ENCODE results near the gene THAP2.

The THAP2 gene

GRCh38 chr12:71703206-71703605, 39.1 kb downstream of the THAP2 start:
- DNase-seq (ENCODE audit: low read depth) = no peak

DNA sequence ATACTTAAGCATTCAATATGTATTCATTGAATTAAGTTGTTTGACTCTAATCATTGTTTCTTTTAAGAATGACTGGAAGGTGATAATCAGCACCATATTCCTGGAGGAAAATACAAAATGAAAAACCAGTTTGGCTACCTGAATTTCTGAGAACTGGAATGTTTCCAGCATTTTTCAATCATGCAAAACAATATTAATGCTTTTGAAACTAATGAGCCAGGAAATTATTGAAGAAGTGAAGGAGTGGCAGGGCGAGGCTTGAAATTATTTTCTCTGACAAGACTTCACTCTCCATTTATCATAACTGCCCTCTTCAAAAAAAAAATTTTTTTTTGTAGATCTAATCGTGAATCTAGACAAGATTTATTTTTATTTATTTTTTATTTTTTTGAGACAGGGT, 40.8 kb downstream of the THAP2 start:
- DNase-seq (ENCODE audit: low read depth) = no peak

DNA sequence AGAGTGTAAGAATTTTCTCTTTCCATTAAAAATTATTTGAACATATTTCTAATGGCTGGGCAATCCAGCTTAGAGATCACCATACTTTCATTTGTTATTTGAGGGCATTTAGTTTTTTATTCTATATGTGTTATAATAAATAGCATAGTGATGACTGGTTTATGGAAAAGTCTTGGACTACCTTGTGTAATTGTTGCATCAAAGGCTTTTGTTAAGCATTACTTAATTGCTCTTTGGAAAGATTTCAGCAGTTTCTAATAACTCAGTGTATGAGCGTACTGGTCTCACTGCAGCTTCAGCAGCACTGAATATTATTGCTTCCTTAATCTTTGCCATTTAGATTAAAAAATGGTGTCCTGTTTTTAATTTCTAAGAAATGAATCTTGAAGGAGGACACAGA, 44.6 kb downstream of the THAP2 start:
- no peak for DNase-seq (ENCODE audit: low read depth)

- DNase-seq (ENCODE audit: low read depth) = peak; percentile 72
Observed at GRCh38 chr12:71710276-71711125, 46.4 kb downstream of the THAP2 start.

DNA sequence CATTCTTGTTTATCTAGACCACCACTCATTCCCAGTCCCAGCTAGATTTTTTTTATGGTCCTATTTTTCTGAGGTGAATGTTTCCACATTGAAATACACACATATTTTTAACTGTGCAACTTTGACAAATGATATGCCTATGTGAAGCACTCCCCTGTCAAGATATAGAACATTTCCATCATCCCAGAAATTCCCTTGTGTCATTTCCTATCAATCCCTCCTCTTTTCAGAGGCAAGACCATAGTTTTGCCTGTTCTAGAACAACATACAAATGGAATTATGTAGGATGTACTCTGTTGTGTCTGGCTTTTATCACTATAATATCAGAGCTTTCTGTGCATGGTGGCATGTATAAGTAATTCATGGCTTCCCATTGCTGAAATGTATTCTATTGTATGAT, 54.5 kb downstream of the THAP2 start:
- no peak for DNase-seq (ENCODE audit: low read depth)

DNA sequence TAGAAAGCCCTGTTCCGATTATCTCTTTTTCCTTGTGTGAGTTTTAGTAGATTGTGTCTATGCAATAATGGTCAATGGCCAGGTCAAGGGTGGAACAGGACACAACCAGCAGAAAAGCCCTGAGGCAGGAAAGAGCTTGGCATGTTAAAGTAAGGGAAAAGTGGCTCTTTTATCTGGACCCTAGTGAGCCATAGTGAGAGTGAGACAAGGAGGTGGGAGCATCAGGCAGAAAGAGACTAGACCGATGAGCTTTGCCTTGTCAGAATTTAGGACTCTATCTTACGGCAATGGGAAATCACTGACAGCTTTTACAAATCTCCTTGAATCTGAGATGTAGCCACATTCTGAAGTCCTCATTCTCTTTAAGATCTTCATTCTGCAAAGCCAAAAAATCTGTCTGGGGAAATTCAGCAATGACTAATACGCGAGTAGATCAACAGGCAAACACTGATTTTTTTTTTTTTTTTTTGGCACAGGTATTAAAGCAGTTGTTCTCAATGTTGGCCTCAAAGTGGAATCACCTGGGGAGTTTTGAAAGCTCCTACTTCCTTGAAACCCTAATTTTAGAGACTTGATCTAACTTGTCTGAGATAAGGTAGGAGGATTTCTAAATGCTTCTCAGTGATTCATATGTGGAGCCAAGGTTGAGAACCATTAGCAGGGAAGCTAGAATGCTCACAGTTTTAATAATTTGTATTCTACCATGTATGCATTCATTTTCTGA, 55.7 kb downstream of the THAP2 start:
- DNase-seq (ENCODE audit: low read depth) = no peak

DNA sequence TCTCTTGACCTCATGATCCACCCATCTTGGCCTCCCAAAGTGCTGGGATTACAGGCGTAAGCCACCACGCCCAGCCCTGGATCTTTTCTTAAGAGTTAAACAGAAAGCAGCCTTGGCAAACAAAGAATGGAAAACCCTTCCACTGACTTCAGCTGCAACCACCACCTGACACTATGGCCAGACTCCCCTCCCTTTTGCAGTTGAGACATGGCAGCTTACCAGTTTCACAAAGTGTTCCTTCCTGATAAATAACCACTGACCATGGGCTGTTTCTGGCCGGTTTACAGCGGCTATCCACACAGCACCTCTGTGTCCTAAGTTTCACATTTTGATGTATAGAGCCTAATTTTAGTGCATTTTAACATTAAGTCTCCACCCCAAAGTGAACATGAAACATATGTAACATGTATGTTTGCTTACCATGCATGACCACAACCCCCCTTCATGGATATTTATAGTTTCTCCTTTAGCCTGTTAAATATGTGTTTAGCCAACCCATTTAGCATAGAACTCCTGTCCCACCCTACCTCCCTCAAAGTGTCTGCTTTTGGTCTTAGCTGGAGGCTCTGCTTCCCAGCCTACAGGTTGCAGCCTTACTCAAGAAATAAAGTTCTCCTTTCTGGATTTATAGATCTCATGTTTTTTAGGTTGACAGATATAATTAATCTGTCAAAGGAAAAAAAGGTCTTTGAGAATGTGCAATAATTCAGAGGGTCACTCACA, 57.8 kb downstream of the THAP2 start:
- no peak for DNase-seq (ENCODE audit: low read depth)

DNA sequence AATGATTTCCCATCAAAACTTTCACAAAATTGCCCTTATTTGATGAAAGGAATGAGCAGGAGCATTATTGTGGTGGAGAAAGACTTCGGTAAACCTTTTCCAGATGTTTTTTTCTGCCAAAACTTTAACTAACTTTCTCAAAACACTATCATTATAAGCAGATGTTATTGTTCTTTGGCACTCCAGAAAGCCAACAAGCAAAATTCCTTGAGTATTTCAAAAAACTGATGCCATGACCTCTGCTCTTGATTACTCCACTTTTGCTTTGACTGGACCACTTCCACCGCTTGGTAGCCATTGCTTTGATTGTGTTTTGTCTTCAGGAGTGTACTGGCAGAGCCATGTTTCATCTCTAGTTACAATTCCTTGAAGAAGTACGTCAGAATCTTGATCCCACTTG, 60.9 kb downstream of the THAP2 start:
- DNase-seq (ENCODE audit: low read depth) = no peak

DNA sequence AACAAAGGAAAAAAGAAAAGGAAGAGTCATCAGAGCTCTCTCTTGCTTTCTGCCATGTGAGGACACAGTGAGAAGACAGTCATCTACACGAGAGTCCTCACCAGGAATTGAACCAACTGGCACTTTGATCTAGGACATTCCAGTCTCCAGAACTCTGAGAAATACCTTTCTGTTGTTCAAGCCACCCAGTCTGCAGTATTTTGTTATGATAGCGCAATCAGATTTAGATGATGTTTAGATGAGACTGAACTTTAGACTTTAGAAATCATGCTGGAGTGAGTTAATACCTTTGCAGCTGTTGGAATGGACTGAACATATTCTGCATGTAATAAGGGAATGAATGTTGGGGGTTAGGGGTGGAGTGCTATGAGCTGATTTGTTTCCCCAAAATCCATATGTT, 62.4 kb downstream of the THAP2 start:
- DNase-seq (ENCODE audit: low read depth) = no peak

DNA sequence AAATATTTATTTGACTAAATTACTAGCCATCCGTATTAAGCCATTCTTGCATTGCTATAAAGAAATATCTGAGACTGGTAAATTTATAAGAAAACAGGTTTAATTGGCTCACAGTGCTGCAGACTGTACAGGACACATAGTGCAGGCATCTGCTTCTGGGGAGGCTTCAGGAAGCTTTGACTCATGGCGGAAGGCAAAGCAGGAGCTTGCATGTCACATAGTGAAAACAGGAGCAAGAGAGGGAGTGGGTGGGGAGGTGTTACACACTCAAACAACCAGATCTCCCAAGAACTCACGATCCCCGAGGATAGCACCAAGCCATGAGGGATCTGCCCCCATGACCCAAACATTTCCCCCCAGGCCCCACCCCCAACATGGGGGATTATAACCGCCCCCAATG, 63.9 kb downstream of the THAP2 start:
- no peak for DNase-seq (ENCODE audit: low read depth)
